Measurements from ENCODE around the gene AKIRIN2. TPM values are rescaled to one million over a fixed set of nuclear protein-coding genes. Genes with fewer than 3 reads are reported as not detected.
A peak's percentile ranks its signal among the peaks of the same experiment; 100 is the strongest.
"Not testable (repeated sequence)": the region's sequence is repeated elsewhere in the genome, so short reads cannot be mapped to it uniquely, and the experiment has no call there.

AKIRIN2 gene
- total RNA-seq, 4 donors from 2014 or later: 17.4 to 24.0 (median 21.7) TPM

DNA sequence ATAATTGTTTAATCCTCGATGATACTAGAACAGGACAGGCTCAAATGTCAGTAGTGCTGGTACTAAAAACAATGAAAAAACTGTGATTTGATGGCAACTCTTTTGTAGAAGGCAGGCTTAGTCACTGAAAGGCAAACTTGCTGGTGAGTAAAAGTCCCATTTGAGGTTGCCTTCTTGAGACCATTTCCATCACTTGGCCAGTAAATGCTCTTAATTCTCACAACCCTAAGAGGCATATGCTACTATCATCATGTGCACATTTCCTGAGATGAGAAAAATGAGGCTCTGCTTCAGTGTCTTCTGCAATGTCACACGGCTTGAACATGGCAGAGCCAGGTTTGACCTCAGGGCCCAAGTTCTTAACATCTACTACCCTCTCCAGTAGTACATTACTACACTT lies 9.9 kb downstream of the AKIRIN2 start:
- Histone ChIP-seq H3K4me1 (peaks cover 59 to 98% (median 97%) of the 10 kb centered on the region in 4 donors), H3K27ac (replicated peaks in 1 of 4) (peak overlapping the region in 1 of 4 donors; percentile 19), H3K36me3 (no peaks in the 10 kb centered on the region), H3K9me3 (no peaks in the 10 kb centered on the region), H3K4me3 (no peak overlapping the region), H3K27me3 (no peaks in the 10 kb centered on the region)
- WGBS: 52% methylated on average over 2 of the region's 2 CpGs
- intact Hi-C loops (cut with DNase I): no loop called here
- no peak for DNase-seq (ENCODE audit: extremely low spot score)
- TF ChIP-seq EP300 (IDR thresholded peaks at IDR 0.05) (no peak), CTCF (IDR thresholded peaks at IDR 0.05) (no peak), POLR2AphosphoS5 (IDR thresholded peaks at IDR 0.05) (no peak), POLR2A (IDR thresholded peaks at IDR 0.05; ENCODE audit: low read depth) (no peak)

- Histone ChIP-seq H3K27ac (replicated peaks in 1 of 4) (no peak overlapping the region), H3K4me3 (no peak overlapping the region), H3K9me3 (no peaks in the 10 kb centered on the region), H3K27me3 (no peaks in the 10 kb centered on the region), H3K36me3 (no peaks in the 10 kb centered on the region), H3K4me1 (peaks cover 51 to 94% (median 92%) of the 10 kb centered on the region in 4 donors)
- no peak for TF ChIP-seq EP300 (IDR thresholded peaks at IDR 0.05)
- no peak for TF ChIP-seq POLR2A (IDR thresholded peaks at IDR 0.05; ENCODE audit: low read depth)
- TF ChIP-seq POLR2AphosphoS5 (IDR thresholded peaks at IDR 0.05): no peak
- TF ChIP-seq CTCF (IDR thresholded peaks at IDR 0.05): no peak
- 80% methylated on average over 3 of the region's 3 CpGs for WGBS
- DNase-seq (ENCODE audit: extremely low spot score): no peak
- intact Hi-C loops (cut with DNase I): no loop called here
Observed at GRCh38 chr6:87690441-87690840, 11.6 kb downstream of the AKIRIN2 start.

DNA sequence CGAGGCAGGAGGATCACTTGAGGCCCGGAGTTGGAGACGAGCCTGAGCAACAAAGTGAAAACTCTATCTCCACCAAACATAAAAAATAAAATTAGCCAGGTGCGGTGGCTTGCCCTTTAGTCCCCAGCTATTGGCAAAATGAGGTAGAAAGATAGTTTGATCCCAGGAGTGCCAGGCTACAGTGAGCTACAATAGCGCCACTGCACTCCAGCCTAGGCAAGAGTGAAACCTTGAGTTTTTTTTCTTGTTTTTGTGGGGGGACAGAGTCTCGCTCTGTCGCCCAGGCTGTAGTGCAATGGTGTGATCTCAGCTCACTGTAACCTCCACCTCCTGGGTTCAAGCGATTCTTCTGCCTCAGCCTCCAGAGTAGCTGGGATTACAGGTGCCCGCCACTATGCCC lies 14.1 kb downstream of the AKIRIN2 start:
- not testable (repeated sequence) for H3K36me3 ChIP-seq; H3K27ac ChIP-seq (replicated peaks in 1 of 4); H3K4me3 ChIP-seq; H3K9me3 ChIP-seq; H3K27me3 ChIP-seq; DNase-seq (ENCODE audit: extremely low spot score)
- 91% methylated on average over 9 of the region's 9 CpGs for WGBS
- intact Hi-C loops (cut with DNase I): loop anchor here (10.0 kb wide), 1 partner anchor 93 kb away; the partner anchor contains the start of gene ORC3
- H3K4me1 ChIP-seq: peaks cover 41 to 89% (median 81%) of the 10 kb centered on the region in 4 donors

DNA sequence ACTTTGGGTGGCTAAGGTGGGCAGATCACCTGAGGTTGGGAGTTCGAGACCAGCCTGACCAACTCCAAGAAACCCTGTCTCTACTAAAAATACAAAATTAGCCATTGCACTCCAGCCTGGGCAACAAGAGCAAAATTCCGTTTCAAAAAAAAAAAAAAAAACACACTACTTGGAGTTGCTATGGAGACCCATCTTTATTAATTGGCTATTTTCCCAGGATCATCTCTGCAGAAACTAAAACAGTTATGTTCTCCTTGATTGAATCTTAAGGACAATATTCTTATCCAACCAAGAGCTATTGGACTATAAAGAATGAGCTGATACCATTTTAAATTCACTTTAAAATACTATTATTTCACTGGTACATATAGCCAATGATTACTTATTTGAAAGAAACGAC lies 14.7 kb downstream of the AKIRIN2 start:
- no peak for DNase-seq (ENCODE audit: extremely low spot score)
- Histone ChIP-seq H3K4me3 (no peak overlapping the region), H3K9me3 (no peaks in the 10 kb centered on the region), H3K27ac (replicated peaks in 1 of 4) (no peak overlapping the region), H3K36me3 (no peaks in the 10 kb centered on the region), H3K4me1 (peaks cover 38 to 89% (median 79%) of the 10 kb centered on the region in 4 donors), H3K27me3 (no peaks in the 10 kb centered on the region)
- TF ChIP-seq POLR2AphosphoS5 (IDR thresholded peaks at IDR 0.05) (no peak), POLR2A (IDR thresholded peaks at IDR 0.05; ENCODE audit: low read depth) (no peak), CTCF (IDR thresholded peaks at IDR 0.05) (no peak), EP300 (IDR thresholded peaks at IDR 0.05) (no peak)
- whole genome bisulfite sequencing: 40% methylated on average over 3 of the region's 3 CpGs
- intact Hi-C loops (cut with DNase I): loop anchor here (10.0 kb wide), 1 partner anchor 92 kb away; the partner anchor contains the start of gene ORC3

GRCh38 chr6:87686636-87687205 lies 15.3 kb downstream of the AKIRIN2 start:
- not testable (repeated sequence) for H3K27me3 ChIP-seq; H3K4me3 ChIP-seq; H3K9me3 ChIP-seq; H3K36me3 ChIP-seq; DNase-seq (ENCODE audit: extremely low spot score); H3K27ac ChIP-seq (replicated peaks in 1 of 4)
- intact Hi-C loops (cut with DNase I): loop anchor here (10.0 kb wide), 1 partner anchor 92 kb away; the partner anchor contains the start of gene ORC3
- 79% methylated on average over 11 of the region's 11 CpGs for WGBS
- peaks cover 32 to 89% (median 78%) of the 10 kb centered on the region in 4 donors for H3K4me1 ChIP-seq
